ENCODE measurements around the gene PAPSS2. TPM values are rescaled to one million over a fixed set of nuclear protein-coding genes. Genes with fewer than 3 reads are reported as not detected.

The PAPSS2 gene
- total RNA-seq, 2 donors from 2014 or later: 16.9 to 17.5 TPM

DNA sequence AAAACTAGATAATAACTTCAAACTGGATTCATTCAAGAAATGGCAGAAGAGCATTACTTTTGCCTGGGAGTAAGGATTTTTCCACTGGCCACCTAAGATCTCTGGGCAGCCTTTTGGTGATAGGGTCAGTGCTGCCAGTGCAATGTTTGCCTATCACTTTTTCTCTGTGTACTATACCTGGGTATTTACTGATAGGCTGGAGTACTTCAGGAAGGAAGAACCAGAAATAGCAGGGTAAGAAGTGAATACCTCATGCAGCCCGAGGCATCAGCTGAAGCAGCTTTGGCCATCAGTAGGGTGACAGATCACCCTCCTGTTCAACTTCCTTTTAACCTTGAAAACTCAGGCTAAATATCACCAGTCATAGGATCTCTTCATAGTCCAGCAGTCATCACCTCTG is 5.5 kb upstream of the PAPSS2 start:
- Histone ChIP-seq H3K27ac (peak overlapping the region in 1 of 4 donors; percentile 29), H3K9me3 (no peaks in the 10 kb centered on the region), H3K4me3 (no peak overlapping the region), H3K36me3 (replicated peaks in 1 of 2; ENCODE audit: insufficient read depth in 1 of 2, low read depth in 2 of 2) (no peaks in the 10 kb centered on the region), H3K4me1 (peaks cover 16% of the 10 kb centered on the region), H3K27me3 (no peaks in the 10 kb centered on the region)
- TF ChIP-seq POLR2A (IDR thresholded peaks at IDR 0.05): no peak
- TF ChIP-seq, protein P1, sequence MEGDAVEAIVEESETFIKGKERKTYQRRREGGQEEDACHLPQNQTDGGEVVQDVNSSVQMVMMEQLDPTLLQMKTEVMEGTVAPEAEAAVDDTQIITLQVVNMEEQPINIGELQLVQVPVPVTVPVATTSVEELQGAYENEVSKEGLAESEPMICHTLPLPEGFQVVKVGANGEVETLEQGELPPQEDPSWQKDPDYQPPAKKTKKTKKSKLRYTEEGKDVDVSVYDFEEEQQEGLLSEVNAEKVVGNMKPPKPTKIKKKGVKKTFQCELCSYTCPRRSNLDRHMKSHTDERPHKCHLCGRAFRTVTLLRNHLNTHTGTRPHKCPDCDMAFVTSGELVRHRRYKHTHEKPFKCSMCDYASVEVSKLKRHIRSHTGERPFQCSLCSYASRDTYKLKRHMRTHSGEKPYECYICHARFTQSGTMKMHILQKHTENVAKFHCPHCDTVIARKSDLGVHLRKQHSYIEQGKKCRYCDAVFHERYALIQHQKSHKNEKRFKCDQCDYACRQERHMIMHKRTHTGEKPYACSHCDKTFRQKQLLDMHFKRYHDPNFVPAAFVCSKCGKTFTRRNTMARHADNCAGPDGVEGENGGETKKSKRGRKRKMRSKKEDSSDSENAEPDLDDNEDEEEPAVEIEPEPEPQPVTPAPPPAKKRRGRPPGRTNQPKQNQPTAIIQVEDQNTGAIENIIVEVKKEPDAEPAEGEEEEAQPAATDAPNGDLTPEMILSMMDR (IDR thresholded peaks at IDR 0.05): no peak
- peak; percentile 81 for ATAC-seq
- WGBS, 2 donors: 0 to 14% methylated on average over 1 of the region's 1 CpG
- DNase-seq: peak in 3 of 4 donors; percentile 34 to 52 (median 46)
- intact Hi-C loops (cut with DNase I): no loop called here

DNA sequence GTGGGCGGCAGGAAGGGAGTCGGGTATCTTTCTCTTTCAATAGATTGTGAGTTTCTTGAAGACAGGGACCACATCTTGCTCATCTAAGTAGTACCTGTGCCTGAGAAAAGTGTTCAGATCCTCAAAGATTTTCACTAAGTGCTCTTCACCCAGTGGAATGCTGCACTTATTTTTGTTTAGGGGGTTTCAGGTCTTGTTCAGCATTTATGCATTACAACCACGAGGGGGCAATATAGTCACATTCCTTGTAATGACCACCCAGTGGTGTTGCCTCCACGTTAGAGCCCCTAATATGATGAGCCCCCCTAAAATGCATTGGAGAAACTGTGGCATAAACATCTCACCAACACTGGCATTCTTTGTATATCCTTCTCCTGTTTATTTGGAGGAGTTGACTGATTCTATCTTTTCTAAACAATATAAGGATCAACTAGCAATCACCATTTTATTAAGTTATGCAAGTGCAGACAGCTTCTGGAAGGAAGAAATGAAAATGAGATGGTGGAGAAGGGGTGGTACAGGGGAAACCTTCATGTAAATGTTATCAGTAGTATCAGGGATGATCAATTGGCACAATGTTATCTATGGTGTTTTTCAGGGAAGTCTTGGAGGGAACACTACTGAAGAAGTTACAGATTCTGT is 3.1 kb upstream of the PAPSS2 start:
- Histone ChIP-seq H3K9me3 (no peaks in the 10 kb centered on the region), H3K4me1 (peaks cover 24% of the 10 kb centered on the region), H3K36me3 (replicated peaks in 1 of 2; ENCODE audit: insufficient read depth in 1 of 2, low read depth in 2 of 2) (no peaks in the 10 kb centered on the region), H3K4me3 (no peak overlapping the region), H3K27ac (peak overlapping the region in 1 of 4 donors; percentile 46), H3K27me3 (no peaks in the 10 kb centered on the region)
- peak in 1 of 4 donors; percentile 16 for DNase-seq
- WGBS, 2 donors: 42 to 45% methylated on average over 4 of the region's 4 CpGs
- intact Hi-C loops (cut with DNase I): no loop called here
- no peak for ATAC-seq
- no peak for TF ChIP-seq POLR2A (IDR thresholded peaks at IDR 0.05)
- TF ChIP-seq, protein P1 (IDR thresholded peaks at IDR 0.05): peak; percentile 57 to 83 (median 77)

DNA sequence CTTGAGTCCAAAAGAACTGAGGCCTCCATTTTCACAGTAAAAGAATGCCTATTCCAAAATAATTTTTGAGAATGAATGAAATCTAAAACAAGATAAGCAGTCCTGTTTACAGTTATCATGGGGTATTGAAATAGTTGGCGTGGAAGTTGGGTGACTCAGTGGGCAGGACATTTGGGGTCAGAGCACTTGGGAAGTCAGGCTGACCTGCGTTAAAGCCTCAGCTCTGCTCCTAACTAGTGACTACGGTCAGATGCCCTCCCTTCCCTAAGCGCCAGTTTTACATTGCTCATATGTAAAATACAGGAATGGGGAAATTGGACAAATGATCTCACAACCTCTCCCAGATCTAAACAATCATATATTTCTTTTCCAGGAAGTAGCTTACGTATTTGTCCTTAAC is 2.3 kb upstream of the PAPSS2 start:
- intact Hi-C loops (cut with DNase I): no loop called here
- H3K4me3 ChIP-seq: no peak overlapping the region
- peaks cover 32% of the 10 kb centered on the region for H3K4me1 ChIP-seq
- peak overlapping the region in 1 of 4 donors; percentile 46 for H3K27ac ChIP-seq
- H3K27me3 ChIP-seq: no peaks in the 10 kb centered on the region
- 67 to 76% methylated on average over 5 of the region's 5 CpGs for WGBS, 2 donors
- peak in 2 of 4 donors; percentile 19 to 40 for DNase-seq
- H3K9me3 ChIP-seq: no peaks in the 10 kb centered on the region
- ATAC-seq: no peak
- no peak for TF ChIP-seq POLR2A (IDR thresholded peaks at IDR 0.05)
- TF ChIP-seq, protein P1 (IDR thresholded peaks at IDR 0.05): no peak
- H3K36me3 ChIP-seq (replicated peaks in 1 of 2; ENCODE audit: insufficient read depth in 1 of 2, low read depth in 2 of 2): no peaks in the 10 kb centered on the region

DNA sequence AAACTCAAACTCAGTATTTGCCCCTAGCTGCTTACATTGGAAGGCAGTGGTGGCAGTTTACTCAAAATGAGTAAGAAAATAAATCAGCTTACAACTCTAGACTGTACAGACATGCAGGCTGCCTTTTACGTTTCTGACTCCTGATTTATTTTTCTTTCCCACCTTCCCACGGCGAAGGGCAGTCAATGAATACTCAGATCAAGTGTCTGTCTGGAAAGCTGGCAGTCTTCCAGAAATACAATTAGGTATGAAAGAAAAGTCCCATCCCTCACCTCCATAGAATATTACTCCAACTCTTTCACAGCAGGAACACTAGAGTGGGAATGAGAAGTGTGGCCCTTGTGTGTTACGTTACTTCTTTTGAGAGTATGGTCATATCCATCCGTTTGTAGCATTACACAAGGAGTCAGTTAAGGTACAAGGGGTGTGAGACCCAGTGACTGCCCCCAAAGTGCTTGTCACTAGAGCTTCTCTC is 1.3 kb upstream of the PAPSS2 start:
- no peak for ATAC-seq
- Histone ChIP-seq H3K36me3 (replicated peaks in 1 of 2; ENCODE audit: insufficient read depth in 1 of 2, low read depth in 2 of 2) (no peaks in the 10 kb centered on the region), H3K4me3 (no peak overlapping the region), H3K27ac (peak overlapping the region in 2 of 4 donors; percentile 80 to 88), H3K9me3 (no peaks in the 10 kb centered on the region), H3K4me1 (peaks cover 37% of the 10 kb centered on the region), H3K27me3 (no peaks in the 10 kb centered on the region)
- TF ChIP-seq, protein P1 (IDR thresholded peaks at IDR 0.05): no peak
- no peak for TF ChIP-seq POLR2A (IDR thresholded peaks at IDR 0.05)
- intact Hi-C loops (cut with DNase I): no loop called here
- WGBS, 2 donors: 62 to 67% methylated on average over 5 of the region's 5 CpGs
- no peak for DNase-seq

Measured in body of pancreas (tissue), 4 donors.